Naive thymus-derived CD4-positive, alpha-beta T cell (primary cell): ENCODE data around the gene SIGLEC11. TPM values are rescaled to one million over a fixed set of nuclear protein-coding genes. Genes with fewer than 3 reads are reported as not detected.

Experiments used
- ATAC-seq: fragments of 150-1000 bp; cut with Tn5 transposase; 2 replicates; pipeline ENCODE4 v1.10.0; 2021; ENCODE audit warnings: mild to moderate bottlenecking, moderate library complexity
- CTCF ChIA-PET: fragments of 350-600 bp; sonication (Branson Sonifier 250); formaldehyde crosslinking; loops from one replicate; lab custom pipeline; 2021; ENCODE audit warnings: antibody characterized with exemption; lab: Charles Lee
- POLR2A ChIA-PET: fragments of 350-600 bp; sonication (Branson Sonifier 250); formaldehyde crosslinking; loops from one replicate; lab custom pipeline; 2021; ENCODE audit warnings: antibody characterized with exemption, inconsistent platforms; lab: Charles Lee
- DNase-seq, 9 donors: peaks; one replicate each; pipeline versions ENCODE4 v3.0.0 to v3.0.0-alpha.2; 2020 to 2022; ENCODE audit warnings: mixed read lengths in 1 of 9
- H3K27ac ChIP-seq: one replicate; pipeline ENCODE4 v1.7.0; 2013; ENCODE audit warnings: mild to moderate bottlenecking, low read depth, low read length, moderate library complexity
- H3K27me3 ChIP-seq, 2 donors: one replicate each; pipeline ENCODE4 v1.7.0; 2013; ENCODE audit warnings: low read length in 2 of 2, mild to moderate bottlenecking in 2 of 2, moderate library complexity in 2 of 2; ENCODE audit not compliant: control insufficient read depth in 2 of 2, insufficient read depth in 2 of 2
- H3K36me3 ChIP-seq, 3 experiments: 1 replicate in 2 of 3; 2 replicates in 1 of 3; pipeline ENCODE4 v1.7.0; 2013; ENCODE audit warnings: low read length in 3 of 3, mild to moderate bottlenecking in 3 of 3, moderate library complexity in 1 of 3; ENCODE audit not compliant: insufficient read depth in 3 of 3, control insufficient read depth in 2 of 3
- H3K4me1 ChIP-seq, 2 donors: one replicate each; pipeline ENCODE4 v1.7.0; 2013; ENCODE audit warnings: low read length in 2 of 2, mild to moderate bottlenecking in 2 of 2, moderate library complexity in 1 of 2; ENCODE audit not compliant: control insufficient read depth in 2 of 2, insufficient read depth in 2 of 2
- H3K4me3 ChIP-seq: 2 replicates; pipeline ENCODE4 v1.7.0; 2013; ENCODE audit warnings: mild to moderate bottlenecking, low read length
- H3K9me3 ChIP-seq, 3 experiments: 1 replicate in 2 of 3; 2 replicates in 1 of 3; pipeline ENCODE4 v1.7.0; 2013; ENCODE audit warnings: low read length in 3 of 3; ENCODE audit not compliant: control insufficient read depth in 2 of 3
- H3K27ac Mint-ChIP-seq, 9 donors: one replicate each; pipeline ENCODE4 v1.8.0; 2020 to 2022; ENCODE audit warnings: mixed read lengths in 9 of 9, mild to moderate bottlenecking in 8 of 9, moderate library complexity in 5 of 9, inconsistent platforms in 2 of 9
- H3K27me3 Mint-ChIP-seq, 5 donors: one replicate each; pipeline ENCODE4 v1.8.0; 2021 to 2022; ENCODE audit warnings: mixed read lengths in 5 of 5, mild to moderate bottlenecking in 1 of 5
- H3K36me3 Mint-ChIP-seq, 5 donors: one replicate each; pipeline ENCODE4 v1.8.0; 2020 to 2022; ENCODE audit warnings: mixed read lengths in 5 of 5, mild to moderate bottlenecking in 3 of 5, inconsistent platforms in 1 of 5
- H3K4me1 Mint-ChIP-seq, 7 donors: one replicate each; pipeline ENCODE4 v1.8.0; 2020 to 2022; ENCODE audit warnings: mixed read lengths in 7 of 7, mild to moderate bottlenecking in 3 of 7, inconsistent platforms in 1 of 7
- H3K4me3 Mint-ChIP-seq, 10 donors: one replicate each; pipeline ENCODE4 v1.8.0; 2020 to 2022; ENCODE audit warnings: mild to moderate bottlenecking in 10 of 10, mixed read lengths in 10 of 10, moderate library complexity in 6 of 10, inconsistent platforms in 2 of 10
- H3K9me3 Mint-ChIP-seq, 11 donors: one replicate each; pipeline ENCODE4 v1.8.0; 2020 to 2022; ENCODE audit warnings: mixed read lengths in 11 of 11, mild to moderate bottlenecking in 4 of 11, inconsistent platforms in 1 of 11, moderate library complexity in 1 of 11
- intact Hi-C, 2 donors: fragments of 100-400 bp; cut with micrococcal nuclease; formaldehyde crosslinking; loops; one replicate each; pipeline ENCODE4 v1.15.1; 2023
- polyA plus RNA-seq, 2 donors: library from polyadenylated mRNA; unstranded; fragments of 300-500 nt; fragmentation: Illumina TruSeq; gene quantifications; one replicate each; pipeline ENCODE4 v1.2.3, GENCODE V29; 2021
- total RNA-seq, 6 experiments: library from RNA in 5 of 6; stranded (reverse) in 5 of 6; gene quantifications; 1 replicate in 5 of 6; 2 replicates in 1 of 6; pipeline ENCODE4 v1.2.3 and lab custom pipeline; 2021 to 2026

SIGLEC11 gene
- total and polyA plus RNA-seq, 7 experiments from 2014 or later = 0.14 to 1.3 (median 0.39) TPM; not detected in 3

DNA sequence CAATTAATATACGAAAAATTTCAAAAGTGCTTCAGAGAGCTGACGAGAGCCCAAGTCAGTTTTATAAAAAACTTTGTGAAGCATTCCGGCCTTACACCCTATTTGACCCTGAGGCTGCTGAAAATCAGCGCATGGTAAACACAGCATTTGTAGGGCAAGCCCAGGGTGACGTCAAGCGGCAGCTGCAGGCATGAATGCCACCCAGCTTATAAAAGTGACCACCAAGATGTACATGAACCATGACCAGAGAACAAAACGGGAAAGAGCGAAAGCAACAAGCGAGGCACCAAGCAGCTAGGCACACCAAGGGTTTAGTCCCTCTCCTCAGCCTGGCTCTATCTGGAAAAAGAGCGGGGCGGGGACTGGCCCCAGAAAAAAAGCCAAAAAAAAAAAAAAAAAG lies 6.0 kb downstream of the SIGLEC11 start:
- CTCF ChIA-PET = no interaction called here
- ATAC-seq (no peak), DNase-seq (no peak)
- intact Hi-C loops = no loop called here
- Mint-ChIP-seq H3K4me1 (peaks cover 0 to 12% (median 8%) of the 10 kb centered on the region in 7 donors), H3K36me3 (no peaks in the 10 kb centered on the region), H3K27me3 (peaks cover 5 to 38% (median 15%) of the 10 kb centered on the region in 5 donors), H3K9me3 (peaks cover 0 to 1% (median 0%) of the 10 kb centered on the region in 11 donors), H3K27ac (no peak overlapping the region), H3K4me3 (no peak overlapping the region)
- POLR2A ChIA-PET = no interaction called here
- no peaks in the 10 kb centered on the region for H3K36me3 ChIP-seq
- H3K4me1 ChIP-seq = no peaks in the 10 kb centered on the region
- H3K27me3 ChIP-seq = no peaks in the 10 kb centered on the region
- no peaks in the 10 kb centered on the region for H3K9me3 ChIP-seq
- no peak overlapping the region for H3K27ac ChIP-seq
- no peak overlapping the region for H3K4me3 ChIP-seq

DNA sequence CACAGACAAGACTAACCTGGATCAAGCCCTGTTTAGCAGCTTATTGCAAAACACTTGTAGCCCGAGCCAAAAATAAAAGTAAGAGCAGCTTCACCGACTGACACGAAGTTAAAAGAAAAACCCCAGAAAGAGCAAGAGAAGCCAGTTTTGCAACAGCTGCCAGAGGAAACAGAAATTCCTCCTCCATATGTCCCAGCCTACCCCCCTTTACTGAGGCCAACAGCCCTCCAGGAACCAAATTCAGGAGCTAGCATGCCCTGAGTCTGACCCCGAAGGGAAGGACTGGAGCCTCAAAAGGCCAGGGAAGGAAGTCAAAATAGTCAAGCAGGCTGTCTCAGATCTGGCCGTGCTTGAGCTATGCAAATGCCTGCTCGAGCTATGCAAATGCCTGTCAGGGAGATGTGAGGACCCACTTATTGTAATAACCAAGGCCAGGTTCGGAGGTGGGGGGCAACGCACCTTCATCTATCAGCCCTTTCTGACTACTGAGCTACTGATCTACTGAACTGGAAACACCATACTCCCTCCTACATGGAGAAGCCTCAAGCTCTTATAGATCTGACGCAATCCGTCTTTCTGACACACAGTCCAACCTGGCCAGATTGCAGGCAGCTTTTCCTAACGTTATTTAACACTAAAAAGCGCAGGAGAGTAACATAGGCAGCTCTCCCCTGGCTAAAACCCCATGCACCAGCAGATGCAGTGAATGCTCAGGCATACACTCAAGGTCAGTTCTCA lies 6.7 kb downstream of the SIGLEC11 start:
- CTCF ChIA-PET = interaction anchor here (1.0 kb wide), 1 partner anchor 14 kb away, joined by 5 read pairs; no protein-coding TSS in a partner anchor
- POLR2A ChIA-PET = no interaction called here

DNA sequence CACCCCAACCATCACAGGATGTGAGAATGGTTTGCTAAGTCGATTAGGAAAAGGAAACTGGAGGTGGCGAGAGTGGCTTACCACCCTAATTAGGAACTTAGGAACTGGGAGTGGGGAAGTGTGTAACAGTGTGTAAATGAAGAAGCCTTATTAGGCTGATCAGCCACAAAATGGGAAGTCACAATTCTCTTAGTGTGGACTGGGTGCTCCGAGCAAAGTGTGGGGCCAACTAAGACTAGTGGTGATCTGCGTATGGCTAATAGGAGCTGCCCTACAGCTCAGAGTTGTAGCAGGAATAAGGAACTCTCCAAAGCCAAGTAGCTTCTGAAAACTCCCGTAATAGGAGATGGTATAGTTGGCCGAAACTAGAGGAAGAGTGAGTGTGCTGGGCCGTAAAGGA lies 7.6 kb downstream of the SIGLEC11 start:
- peak; percentile 51 for ATAC-seq
- intact Hi-C loops = no loop called here
- Mint-ChIP-seq H3K36me3 (no peaks in the 10 kb centered on the region), H3K27me3 (peaks cover 5 to 38% (median 15%) of the 10 kb centered on the region in 5 donors), H3K9me3 (peaks cover 0 to 1% (median 0%) of the 10 kb centered on the region in 11 donors), H3K4me3 (no peak overlapping the region), H3K4me1 (peaks cover 0 to 12% (median 8%) of the 10 kb centered on the region in 7 donors), H3K27ac (peak overlapping the region in 1 of 9 donors; percentile 21)
- DNase-seq = no peak
- H3K9me3 ChIP-seq = no peaks in the 10 kb centered on the region
- H3K27ac ChIP-seq = no peak overlapping the region
- H3K4me3 ChIP-seq = no peak overlapping the region
- no peaks in the 10 kb centered on the region for H3K36me3 ChIP-seq
- no peaks in the 10 kb centered on the region for H3K27me3 ChIP-seq
- no peaks in the 10 kb centered on the region for H3K4me1 ChIP-seq
- ChIA-PET POLR2A (no interaction called here), CTCF (no interaction called here)

More for the DNA sequence above, 6.7 kb downstream of the SIGLEC11 start:
- Histone ChIP-seq H3K9me3 (no peaks in the 10 kb centered on the region), H3K4me3 (no peak overlapping the region), H3K36me3 (no peaks in the 10 kb centered on the region), H3K27me3 (no peaks in the 10 kb centered on the region), H3K27ac (no peak overlapping the region), H3K4me1 (no peaks in the 10 kb centered on the region)
- no peak for DNase-seq
- Mint-ChIP-seq H3K4me3 (no peak overlapping the region), H3K9me3 (peaks cover 0 to 1% (median 0%) of the 10 kb centered on the region in 11 donors), H3K27ac (no peak overlapping the region), H3K4me1 (peaks cover 0 to 12% (median 8%) of the 10 kb centered on the region in 7 donors), H3K36me3 (no peaks in the 10 kb centered on the region), H3K27me3 (peaks cover 5 to 38% (median 15%) of the 10 kb centered on the region in 5 donors)
- no peak for ATAC-seq
- intact Hi-C loops = no loop called here

DNA sequence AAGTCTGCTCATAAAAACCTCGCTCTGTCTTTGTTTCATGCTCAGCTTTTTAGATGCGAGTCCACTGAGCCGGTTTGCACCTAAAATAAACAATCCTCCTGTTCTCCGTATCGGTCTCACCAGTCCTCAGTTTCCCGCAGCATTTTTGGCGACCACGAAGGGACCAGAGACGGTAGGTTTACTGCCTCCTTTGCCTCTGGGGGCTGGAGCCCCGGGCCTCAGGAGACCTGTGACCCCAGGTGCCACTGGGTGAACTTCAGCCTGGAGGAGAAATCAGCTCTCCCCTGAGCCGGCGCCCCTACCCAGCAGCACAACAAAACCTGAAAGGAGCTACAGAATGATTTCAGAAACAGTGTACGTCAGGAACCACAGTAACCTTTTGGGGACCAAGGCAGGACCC lies 8.1 kb downstream of the SIGLEC11 start:
- no peak overlapping the region for H3K4me3 ChIP-seq
- peaks cover 0 to 12% (median 8%) of the 10 kb centered on the region in 7 donors for H3K4me1 Mint-ChIP-seq
- no peaks in the 10 kb centered on the region for H3K36me3 ChIP-seq
- H3K27me3 ChIP-seq = no peaks in the 10 kb centered on the region
- ChIA-PET CTCF (no interaction called here), POLR2A (no interaction called here)
- intact Hi-C loops = no loop called here
- H3K9me3 ChIP-seq = no peaks in the 10 kb centered on the region
- DNase-seq (no peak), ATAC-seq (no peak)
- H3K27ac ChIP-seq = no peak overlapping the region
- no peaks in the 10 kb centered on the region for H3K9me3 Mint-ChIP-seq
- peaks cover 5 to 38% (median 15%) of the 10 kb centered on the region in 5 donors for H3K27me3 Mint-ChIP-seq
- peak overlapping the region in 1 of 9 donors; percentile 21 for H3K27ac Mint-ChIP-seq
- H3K4me1 ChIP-seq = no peaks in the 10 kb centered on the region
- H3K4me3 Mint-ChIP-seq = no peak overlapping the region
- H3K36me3 Mint-ChIP-seq = no peaks in the 10 kb centered on the region

DNA sequence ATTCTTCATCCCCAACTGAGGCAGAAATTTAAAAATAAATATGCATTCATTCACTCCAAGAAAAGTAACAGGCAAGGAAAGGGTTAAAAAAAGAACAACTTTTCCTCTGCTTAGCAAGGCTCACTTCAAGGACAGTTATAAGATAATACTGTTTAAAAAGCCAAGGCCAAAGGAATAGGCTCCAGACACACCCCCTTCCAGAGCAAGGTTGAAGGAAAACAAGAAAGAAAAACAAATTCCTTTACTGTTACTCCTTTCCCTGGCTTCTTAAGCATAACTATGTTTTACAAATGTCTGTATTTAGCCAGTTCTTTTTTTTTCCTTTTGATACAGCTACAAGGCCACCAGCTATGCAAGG lies 8.5 kb downstream of the SIGLEC11 start:
- no peak overlapping the region for H3K4me3 Mint-ChIP-seq
- no peaks in the 10 kb centered on the region for H3K36me3 Mint-ChIP-seq
- DNase-seq = no peak

DNA sequence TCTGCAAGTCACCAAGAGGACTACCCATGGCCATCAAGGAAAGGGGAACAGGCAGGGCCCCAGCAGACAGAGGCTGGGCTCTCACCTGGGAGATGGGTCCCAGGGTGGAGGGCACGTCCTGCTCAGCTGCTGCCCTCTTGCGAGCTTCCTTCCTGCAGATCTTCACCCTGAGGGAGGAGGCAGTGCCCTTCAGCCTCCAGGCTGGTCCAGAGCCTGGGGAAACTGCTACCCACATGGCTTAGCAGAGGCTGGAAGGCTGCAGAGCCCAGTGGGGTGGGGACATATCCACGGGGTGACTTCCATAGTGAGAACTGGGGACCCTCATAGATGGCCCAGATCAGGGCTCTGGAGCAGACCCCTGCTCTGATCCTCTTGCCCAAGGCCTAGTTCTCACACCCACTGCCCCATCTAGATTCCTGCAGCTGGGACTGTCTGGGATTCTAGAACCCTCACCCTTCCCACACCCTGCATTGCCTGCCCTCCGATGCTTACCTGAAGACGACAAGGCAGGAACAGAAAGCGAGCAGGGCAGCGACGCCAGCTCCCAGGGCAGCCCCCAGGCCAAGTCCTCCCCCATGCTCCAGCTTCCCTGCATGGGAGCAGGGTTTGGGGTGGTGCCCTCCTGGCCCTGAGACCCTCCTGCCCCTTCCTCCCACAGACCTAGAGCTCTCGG lies 9.0 kb downstream of the SIGLEC11 start:
- Histone ChIP-seq H3K27me3 (no peaks in the 10 kb centered on the region), H3K36me3 (no peaks in the 10 kb centered on the region), H3K4me3 (no peak overlapping the region), H3K9me3 (no peaks in the 10 kb centered on the region), H3K4me1 (no peaks in the 10 kb centered on the region), H3K27ac (no peak overlapping the region)
- DNase-seq = no peak
- Mint-ChIP-seq H3K36me3 (no peaks in the 10 kb centered on the region), H3K4me3 (no peak overlapping the region), H3K4me1 (peaks cover 0 to 12% (median 8%) of the 10 kb centered on the region in 7 donors), H3K9me3 (no peaks in the 10 kb centered on the region), H3K27me3 (peaks cover 5 to 38% (median 15%) of the 10 kb centered on the region in 5 donors), H3K27ac (no peak overlapping the region)
- ChIA-PET CTCF (no interaction called here), POLR2A (no interaction called here)
- ATAC-seq = no peak
- intact Hi-C loops = no loop called here

More for the DNA sequence above, 8.5 kb downstream of the SIGLEC11 start:
- CTCF ChIA-PET = no interaction called here
- POLR2A ChIA-PET = no interaction called here
- H3K9me3 ChIP-seq = no peaks in the 10 kb centered on the region
- ATAC-seq = no peak
- Mint-ChIP-seq H3K9me3 (no peaks in the 10 kb centered on the region), H3K4me1 (peaks cover 0 to 12% (median 8%) of the 10 kb centered on the region in 7 donors), H3K27me3 (peaks cover 5 to 38% (median 15%) of the 10 kb centered on the region in 5 donors), H3K27ac (no peak overlapping the region)
- H3K27me3 ChIP-seq = no peaks in the 10 kb centered on the region
- intact Hi-C loops = no loop called here
- H3K27ac ChIP-seq = no peak overlapping the region
- H3K36me3 ChIP-seq = no peaks in the 10 kb centered on the region
- no peak overlapping the region for H3K4me3 ChIP-seq
- H3K4me1 ChIP-seq = no peaks in the 10 kb centered on the region
